Measurements from ENCODE around the gene EN1.

DNA sequence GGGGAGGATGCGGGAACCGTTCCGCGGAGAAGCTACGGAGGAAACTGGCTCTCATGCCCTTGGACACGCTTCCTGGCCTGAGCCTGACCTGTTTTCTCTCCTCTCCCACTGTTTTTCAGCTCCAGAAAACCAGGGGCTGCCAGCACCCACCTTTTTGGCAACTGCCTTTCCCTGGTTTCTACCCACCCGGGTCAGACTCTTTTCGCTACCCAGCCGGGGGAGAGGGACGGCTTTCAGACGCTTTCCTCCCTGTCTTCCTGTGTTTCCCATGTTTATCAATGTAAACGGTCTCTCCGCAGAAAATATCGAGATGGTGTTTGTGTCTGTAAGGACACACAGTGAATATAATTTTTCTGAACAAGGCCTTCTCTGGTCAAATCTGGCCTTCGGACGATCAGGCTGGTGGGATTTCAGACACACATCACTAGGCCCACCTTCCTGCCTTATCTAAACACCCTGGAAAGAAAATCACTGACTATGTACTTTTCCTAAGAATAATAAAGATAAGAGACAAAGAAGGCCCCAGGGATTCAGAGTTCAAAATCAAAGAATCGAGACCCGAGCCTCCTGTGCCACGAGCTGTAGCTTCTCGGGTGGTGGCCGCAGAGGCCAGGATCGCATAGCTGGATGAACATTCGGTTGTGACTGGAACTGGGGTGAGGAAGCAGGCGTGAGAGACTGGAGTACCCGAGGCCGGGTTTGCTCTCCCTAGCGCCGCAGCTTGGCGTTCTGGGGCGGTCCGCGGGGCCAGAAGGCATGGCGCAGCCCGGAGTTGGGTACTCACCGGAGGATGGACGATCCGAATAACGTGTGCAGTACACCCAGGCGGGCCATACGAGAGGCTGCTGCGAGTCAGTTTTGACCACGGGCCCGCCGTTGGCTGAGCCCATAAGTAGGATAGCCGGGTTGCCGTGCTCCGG is 1.7 kb downstream of the EN1 start:
- TF ChIP-seq CTCF (IDR thresholded peaks at IDR 0.05) (no peak), POLR2A (IDR thresholded peaks at IDR 0.05) (no peak)

Measured in esophagus squamous epithelium (tissue), 4 donors.